Natural killer cell (primary cell): ENCODE data around the gene MOV10L1. TPM values are rescaled to one million over a fixed set of nuclear protein-coding genes. Genes with fewer than 3 reads are reported as not detected.

Experiments
- ATAC-seq, 3 donors: fragments of 150-1000 bp in 2 of 3; fragments of 200-7000 bp in 1 of 3; cut with Tn5 transposase; 1 replicate in 1 of 3; 2 replicates in 2 of 3; pipeline ENCODE4 v1.10.0; 2021; ENCODE audit warnings: mild to moderate bottlenecking in 2 of 3, moderate library complexity in 2 of 3
- DNase-seq, 2 donors: peaks; one replicate each; pipeline versions ENCODE4 v3.0.0 to v3.0.0-alpha.2; 2013 to 2021; ENCODE audit warnings: mixed read lengths in 1 of 2
- H3K27ac ChIP-seq: one replicate; pipeline ENCODE4 v1.5.1; 2013; ENCODE audit warnings: mild to moderate bottlenecking, low read length
- H3K27me3 ChIP-seq: one replicate; pipeline ENCODE4 v1.6.1; 2013; ENCODE audit warnings: low read length; ENCODE audit not compliant: control insufficient read depth, insufficient read depth
- H3K36me3 ChIP-seq: one replicate; pipeline ENCODE4 v1.6.1; 2013; ENCODE audit warnings: low read length; ENCODE audit not compliant: control insufficient read depth, insufficient read depth
- H3K4me1 ChIP-seq: one replicate; pipeline ENCODE4 v1.6.1; 2013; ENCODE audit warnings: low read length; ENCODE audit not compliant: control insufficient read depth, insufficient read depth
- H3K4me3 ChIP-seq: one replicate; pipeline ENCODE4 v1.5.1; 2013; ENCODE audit warnings: low read length
- H3K9me3 ChIP-seq: one replicate; pipeline ENCODE4 v1.6.1; 2013; ENCODE audit warnings: low read length; ENCODE audit not compliant: control insufficient read depth, insufficient read depth
- H3K27ac Mint-ChIP-seq, 2 donors: one replicate each; pipeline ENCODE4 v1.8.0; 2022; ENCODE audit warnings: mild to moderate bottlenecking in 2 of 2, mixed read lengths in 2 of 2, moderate library complexity in 1 of 2
- H3K27me3 Mint-ChIP-seq, 2 donors: one replicate each; pipeline ENCODE4 v1.8.0; 2022; ENCODE audit warnings: low read depth in 2 of 2, mixed read lengths in 2 of 2
- H3K36me3 Mint-ChIP-seq: one replicate; pipeline ENCODE4 v1.8.0; 2022; ENCODE audit warnings: mixed read lengths
- H3K4me1 Mint-ChIP-seq, 2 donors: one replicate each; pipeline ENCODE4 v1.8.0; 2022; ENCODE audit warnings: mixed read lengths in 2 of 2
- H3K4me3 Mint-ChIP-seq: one replicate; pipeline ENCODE4 v1.8.0; 2022; ENCODE audit warnings: mild to moderate bottlenecking, moderate library complexity, mixed read lengths
- H3K9me3 Mint-ChIP-seq, 2 donors: one replicate each; pipeline ENCODE4 v1.8.0; 2022; ENCODE audit warnings: mixed read lengths in 2 of 2
- WGBS: methylation state at CpG from one replicate; pipeline ENCODE4 v1.1.7; 2013; ENCODE audit warnings: missing lambda C conversion rate; ENCODE audit not compliant: insufficient coverage; 5-methylcytosine and 5-hydroxymethylcytosine counted together
- intact Hi-C: fragments of 100-400 bp; cut with micrococcal nuclease; formaldehyde crosslinking; loops from one replicate; pipeline ENCODE4 v1.14.2; 2022
- total RNA-seq, 4 donors: library from RNA; stranded (reverse); fragments of 120-200 nt in 1 of 4; gene quantifications; one replicate each; pipeline versions ENCODE4 v1.2.3 to v1.2.4, GENCODE V29; 2013 to 2022
- TF ChIP-seq, protein P1 (sequence below): fragments of 200-600 bp; IDR thresholded peaks from one replicate; pipeline ENCODE4 v1.8.0; 2022; ENCODE audit warnings: antibody characterized with exemption

The MOV10L1 gene
- total RNA-seq, 3 donors from 2014 or later (not counting 1 experiment from before 2014, with no cell fraction given), result 1.0 to 1.7 TPM; not detected in 1

DNA sequence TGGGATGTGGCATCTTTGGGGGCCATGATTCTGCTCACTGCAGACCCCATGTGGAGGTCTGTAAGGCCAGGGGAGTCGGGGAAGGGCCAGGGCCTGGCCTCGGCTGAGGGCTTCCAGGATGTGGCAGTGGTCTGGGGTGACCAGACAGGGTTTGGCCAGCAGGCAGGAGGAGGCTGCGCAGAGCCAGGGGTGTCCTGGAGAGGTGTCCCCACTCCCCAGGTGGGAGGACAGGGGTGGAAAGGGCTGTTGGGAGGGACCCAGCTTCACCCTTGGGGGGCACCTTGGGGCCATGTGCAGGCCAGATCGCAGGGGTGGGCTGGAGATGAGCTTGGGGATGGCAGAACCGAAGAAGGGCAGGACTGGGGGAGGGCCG lies 84.2 kb downstream of the MOV10L1 start:
- TF ChIP-seq, protein P1, sequence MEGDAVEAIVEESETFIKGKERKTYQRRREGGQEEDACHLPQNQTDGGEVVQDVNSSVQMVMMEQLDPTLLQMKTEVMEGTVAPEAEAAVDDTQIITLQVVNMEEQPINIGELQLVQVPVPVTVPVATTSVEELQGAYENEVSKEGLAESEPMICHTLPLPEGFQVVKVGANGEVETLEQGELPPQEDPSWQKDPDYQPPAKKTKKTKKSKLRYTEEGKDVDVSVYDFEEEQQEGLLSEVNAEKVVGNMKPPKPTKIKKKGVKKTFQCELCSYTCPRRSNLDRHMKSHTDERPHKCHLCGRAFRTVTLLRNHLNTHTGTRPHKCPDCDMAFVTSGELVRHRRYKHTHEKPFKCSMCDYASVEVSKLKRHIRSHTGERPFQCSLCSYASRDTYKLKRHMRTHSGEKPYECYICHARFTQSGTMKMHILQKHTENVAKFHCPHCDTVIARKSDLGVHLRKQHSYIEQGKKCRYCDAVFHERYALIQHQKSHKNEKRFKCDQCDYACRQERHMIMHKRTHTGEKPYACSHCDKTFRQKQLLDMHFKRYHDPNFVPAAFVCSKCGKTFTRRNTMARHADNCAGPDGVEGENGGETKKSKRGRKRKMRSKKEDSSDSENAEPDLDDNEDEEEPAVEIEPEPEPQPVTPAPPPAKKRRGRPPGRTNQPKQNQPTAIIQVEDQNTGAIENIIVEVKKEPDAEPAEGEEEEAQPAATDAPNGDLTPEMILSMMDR, result no peak
- Mint-ChIP-seq H3K36me3 (no peaks in the 10 kb centered on the region), H3K4me1 (peaks cover 0 to 11% of the 10 kb centered on the region in 2 donors), H3K27ac (no peak overlapping the region), H3K9me3 (no peaks in the 10 kb centered on the region), H3K4me3 (no peak overlapping the region), H3K27me3 (peaks cover 10 to 21% of the 10 kb centered on the region in 2 donors)
- Histone ChIP-seq H3K4me3 (no peak overlapping the region), H3K36me3 (no peaks in the 10 kb centered on the region), H3K9me3 (no peaks in the 10 kb centered on the region), H3K4me1 (peaks cover 5% of the 10 kb centered on the region), H3K27me3 (peaks cover 15% of the 10 kb centered on the region), H3K27ac (no peak overlapping the region)
- 88% methylated on average over 6 of the region's 6 CpGs for WGBS
- DNase-seq, result no peak
- no peak for ATAC-seq
- intact Hi-C loops, result no loop called here

DNA sequence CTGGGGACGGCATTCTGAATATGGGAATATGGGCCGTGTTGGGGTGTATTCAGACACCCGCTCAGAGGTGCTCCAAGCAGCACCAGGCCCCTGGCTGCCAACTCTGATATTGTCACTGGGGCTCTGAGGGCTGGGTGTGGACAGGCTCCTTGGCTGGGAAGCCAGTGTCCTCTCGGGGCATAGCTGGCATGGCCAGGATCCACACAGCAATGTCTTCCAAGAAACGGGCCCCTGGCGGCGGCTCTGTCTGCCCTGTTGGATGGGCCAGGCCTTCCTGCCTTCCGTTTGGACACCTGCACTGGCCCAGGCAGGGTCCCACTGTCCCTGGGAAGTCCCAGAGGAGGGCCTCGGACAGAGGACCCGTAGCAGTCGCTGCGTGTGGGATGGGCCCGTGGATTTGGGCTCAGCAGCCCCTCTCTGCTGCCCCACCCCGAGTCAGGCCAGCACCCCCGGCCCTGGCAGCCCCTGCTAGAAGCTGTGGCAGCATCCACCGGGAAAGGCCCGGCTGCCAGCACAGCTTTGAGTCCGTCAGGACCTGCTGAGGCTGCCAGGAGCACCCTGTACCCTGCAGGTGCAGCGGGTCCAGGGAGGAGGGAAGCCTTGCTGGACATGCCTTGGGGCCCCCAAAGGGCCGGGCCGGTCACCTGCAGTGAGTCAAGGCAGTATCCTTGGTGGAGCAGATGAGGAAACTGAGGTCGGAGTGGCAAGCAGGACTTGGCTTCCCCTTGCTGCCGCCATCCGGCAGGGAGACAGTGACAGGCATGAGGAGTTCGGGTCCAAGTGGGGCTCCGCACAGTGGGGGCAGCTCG lies 84.8 kb downstream of the MOV10L1 start:
- TF ChIP-seq, protein P1, result no peak
- WGBS, result 90% methylated on average over 27 of the region's 27 CpGs
- no peaks in the 10 kb centered on the region for H3K36me3 ChIP-seq
- H3K4me3 Mint-ChIP-seq, result no peak overlapping the region
- H3K9me3 ChIP-seq, result no peaks in the 10 kb centered on the region
- H3K4me1 Mint-ChIP-seq, result peaks cover 2 to 8% of the 10 kb centered on the region in 2 donors
- intact Hi-C loops, result no loop called here
- H3K27ac Mint-ChIP-seq, result no peak overlapping the region
- H3K9me3 Mint-ChIP-seq, result no peaks in the 10 kb centered on the region
- peaks cover 7% of the 10 kb centered on the region for H3K4me1 ChIP-seq
- ATAC-seq (no peak), DNase-seq (no peak)
- H3K36me3 Mint-ChIP-seq, result no peaks in the 10 kb centered on the region
- H3K27me3 Mint-ChIP-seq, result peaks cover 6 to 18% of the 10 kb centered on the region in 2 donors
- peaks cover 11% of the 10 kb centered on the region for H3K27me3 ChIP-seq
- H3K27ac ChIP-seq, result no peak overlapping the region
- no peak overlapping the region for H3K4me3 ChIP-seq

DNA sequence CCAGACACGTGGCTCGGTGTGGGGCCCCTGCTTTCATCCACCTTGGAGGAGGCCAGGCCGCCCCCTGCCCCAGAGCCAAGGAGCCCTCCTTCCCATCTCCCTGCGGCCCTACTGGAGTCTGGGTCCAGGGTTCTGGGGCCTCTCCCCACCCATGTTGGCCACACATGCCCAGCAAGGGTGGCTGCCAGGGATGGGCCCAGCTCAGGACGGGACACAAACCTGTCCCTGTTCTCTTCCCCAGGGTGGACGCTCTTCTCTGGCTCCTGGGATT lies 85.3 kb downstream of the MOV10L1 start:
- intact Hi-C loops, result no loop called here
- no peak overlapping the region for H3K4me3 Mint-ChIP-seq
- WGBS, result 91% methylated on average over 6 of the region's 6 CpGs

More for the DNA sequence above, 85.3 kb downstream of the MOV10L1 start:
- no peaks in the 10 kb centered on the region for H3K36me3 ChIP-seq
- peaks cover 11% of the 10 kb centered on the region for H3K27me3 ChIP-seq
- H3K27ac Mint-ChIP-seq, result no peak overlapping the region
- ATAC-seq (no peak), DNase-seq (no peak)
- no peak overlapping the region for H3K27ac ChIP-seq
- H3K4me1 ChIP-seq, result peaks cover 12% of the 10 kb centered on the region
- H3K36me3 Mint-ChIP-seq, result no peaks in the 10 kb centered on the region
- no peaks in the 10 kb centered on the region for H3K9me3 Mint-ChIP-seq
- no peaks in the 10 kb centered on the region for H3K9me3 ChIP-seq
- H3K27me3 Mint-ChIP-seq, result peaks cover 6 to 21% of the 10 kb centered on the region in 2 donors
- no peak overlapping the region for H3K4me3 ChIP-seq
- peaks cover 7 to 13% of the 10 kb centered on the region in 2 donors for H3K4me1 Mint-ChIP-seq
- TF ChIP-seq, protein P1, result no peak
